ENCODE data around the gene ERG. TPM values are rescaled to one million over a fixed set of nuclear protein-coding genes. Genes with fewer than 3 reads are reported as not detected.

ERG gene
- total RNA-seq, 1 experiment from 2014 or later, result 4.5 TPM

DNA sequence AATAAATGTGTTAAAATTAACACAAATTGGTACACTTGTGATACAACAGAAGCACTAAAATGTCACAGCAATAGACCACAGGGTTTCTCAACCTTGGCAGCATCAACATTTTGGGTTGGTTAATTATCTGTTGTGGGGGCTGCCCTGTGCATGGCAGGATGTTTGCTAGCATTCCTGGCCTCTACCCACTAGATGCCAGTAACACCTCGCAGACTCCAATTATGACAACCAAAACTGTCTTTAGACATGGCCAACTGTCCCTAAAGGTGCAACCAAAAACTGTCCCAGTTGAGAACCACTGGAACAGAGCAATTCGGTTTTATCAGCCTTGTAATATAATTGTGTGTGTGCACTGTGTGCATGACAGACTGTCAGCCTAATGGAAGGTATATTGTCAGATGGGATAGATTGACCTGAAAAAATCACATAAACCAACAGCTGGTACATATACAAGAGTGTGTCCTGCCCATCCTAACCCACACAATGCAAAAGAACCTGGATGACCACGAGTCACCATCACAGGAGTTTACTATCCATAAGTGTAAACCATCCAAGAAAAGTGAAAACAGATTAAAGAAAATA is 13.5 kb upstream of the ERG start:
- Mint-ChIP-seq H3K27me3 (ENCODE audit: low read depth) (no peaks in the 10 kb centered on the region; the same call in 1 of the 2 replicates), H3K27ac (no peak overlapping the region), H3K36me3 (no peaks in the 10 kb centered on the region), H3K4me3 (no peak overlapping the region), H3K9me3 (0 out of 2 replicates have a peak, but pooled peaks cover 3% of the 10 kb centered on the region), H3K4me1 (peaks cover 14% of the 10 kb centered on the region)
- CTCF ChIA-PET, result no interaction called here
- DNase-seq (ENCODE audit: low spot score), result no peak
- TF ChIP-seq, protein P1, sequence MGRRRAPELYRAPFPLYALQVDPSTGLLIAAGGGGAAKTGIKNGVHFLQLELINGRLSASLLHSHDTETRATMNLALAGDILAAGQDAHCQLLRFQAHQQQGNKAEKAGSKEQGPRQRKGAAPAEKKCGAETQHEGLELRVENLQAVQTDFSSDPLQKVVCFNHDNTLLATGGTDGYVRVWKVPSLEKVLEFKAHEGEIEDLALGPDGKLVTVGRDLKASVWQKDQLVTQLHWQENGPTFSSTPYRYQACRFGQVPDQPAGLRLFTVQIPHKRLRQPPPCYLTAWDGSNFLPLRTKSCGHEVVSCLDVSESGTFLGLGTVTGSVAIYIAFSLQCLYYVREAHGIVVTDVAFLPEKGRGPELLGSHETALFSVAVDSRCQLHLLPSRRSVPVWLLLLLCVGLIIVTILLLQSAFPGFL (CRISPR knock-in tag; IDR thresholded peaks at IDR 0.05; ENCODE audit: borderline replicate concordance), result no peak
- TF ChIP-seq, protein P2, sequence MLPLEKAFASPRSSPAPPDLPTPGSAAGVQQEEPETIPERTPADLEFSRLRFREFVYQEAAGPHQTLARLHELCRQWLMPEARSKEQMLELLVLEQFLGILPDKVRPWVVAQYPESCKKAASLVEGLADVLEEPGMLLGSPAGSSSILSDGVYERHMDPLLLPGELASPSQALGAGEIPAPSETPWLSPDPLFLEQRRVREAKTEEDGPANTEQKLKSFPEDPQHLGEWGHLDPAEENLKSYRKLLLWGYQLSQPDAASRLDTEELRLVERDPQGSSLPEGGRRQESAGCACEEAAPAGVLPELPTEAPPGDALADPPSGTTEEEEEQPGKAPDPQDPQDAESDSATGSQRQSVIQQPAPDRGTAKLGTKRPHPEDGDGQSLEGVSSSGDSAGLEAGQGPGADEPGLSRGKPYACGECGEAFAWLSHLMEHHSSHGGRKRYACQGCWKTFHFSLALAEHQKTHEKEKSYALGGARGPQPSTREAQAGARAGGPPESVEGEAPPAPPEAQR (CRISPR knock-in tag; IDR thresholded peaks at IDR 0.05), result no peak
- POLR2A ChIA-PET, result no interaction called here
- no peak for ATAC-seq

DNA sequence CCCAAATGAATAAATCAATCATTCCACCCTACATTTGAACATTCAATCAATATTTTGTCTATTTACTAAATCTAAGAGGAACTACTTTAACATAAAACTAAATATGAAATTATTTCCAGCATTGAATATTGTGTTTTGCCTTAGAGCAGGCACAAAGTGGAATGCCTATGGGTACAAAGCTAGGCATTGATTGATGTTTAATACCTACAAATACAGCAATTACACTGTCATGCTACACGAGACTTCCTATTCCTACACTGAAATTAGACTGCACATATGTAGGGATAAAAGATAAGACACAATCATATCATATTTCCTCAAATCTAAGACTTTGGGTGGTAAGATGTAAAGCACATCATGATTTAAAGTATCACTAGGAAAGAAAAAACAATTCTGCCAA is 12.9 kb upstream of the ERG start:
- ATAC-seq (no peak), DNase-seq (ENCODE audit: low spot score) (no peak)
- H3K4me1 Mint-ChIP-seq, result peaks cover 19% of the 10 kb centered on the region
- no peaks in the 10 kb centered on the region for H3K36me3 Mint-ChIP-seq
- no peaks in the 10 kb centered on the region; the same call in 1 of the 2 replicates for H3K27me3 Mint-ChIP-seq (ENCODE audit: low read depth)
- CTCF ChIA-PET, result no interaction called here
- H3K9me3 Mint-ChIP-seq, result 0 out of 2 replicates have a peak, but pooled peaks cover 3% of the 10 kb centered on the region
- POLR2A ChIA-PET, result no interaction called here
- no peak overlapping the region for H3K27ac Mint-ChIP-seq
- no peak overlapping the region for H3K4me3 Mint-ChIP-seq
- TF ChIP-seq ELF4 (CRISPR knock-in tag; IDR thresholded peaks at IDR 0.05; ENCODE audit: low read depth) (no peak), ZNF416 (CRISPR knock-in tag; IDR thresholded peaks at IDR 0.05) (no peak), NR1H2 (CRISPR knock-in tag; IDR thresholded peaks at IDR 0.05) (no peak), GABPB1 (CRISPR knock-in tag; IDR thresholded peaks at IDR 0.05) (no peak), JUN (CRISPR knock-in tag; IDR thresholded peaks at IDR 0.05) (no peak), OVOL2 (CRISPR knock-in tag; IDR thresholded peaks at IDR 0.05; ENCODE audit: borderline replicate concordance) (no peak), RORB (CRISPR knock-in tag; IDR thresholded peaks at IDR 0.05) (no peak), SMAD3 (CRISPR knock-in tag; IDR thresholded peaks at IDR 0.05; ENCODE audit: borderline replicate concordance) (no peak), TP53 (CRISPR knock-in tag; IDR thresholded peaks at IDR 0.05) (no peak), ZNF121 (CRISPR knock-in tag; IDR thresholded peaks at IDR 0.05) (no peak)
- TF ChIP-seq, protein P3, sequence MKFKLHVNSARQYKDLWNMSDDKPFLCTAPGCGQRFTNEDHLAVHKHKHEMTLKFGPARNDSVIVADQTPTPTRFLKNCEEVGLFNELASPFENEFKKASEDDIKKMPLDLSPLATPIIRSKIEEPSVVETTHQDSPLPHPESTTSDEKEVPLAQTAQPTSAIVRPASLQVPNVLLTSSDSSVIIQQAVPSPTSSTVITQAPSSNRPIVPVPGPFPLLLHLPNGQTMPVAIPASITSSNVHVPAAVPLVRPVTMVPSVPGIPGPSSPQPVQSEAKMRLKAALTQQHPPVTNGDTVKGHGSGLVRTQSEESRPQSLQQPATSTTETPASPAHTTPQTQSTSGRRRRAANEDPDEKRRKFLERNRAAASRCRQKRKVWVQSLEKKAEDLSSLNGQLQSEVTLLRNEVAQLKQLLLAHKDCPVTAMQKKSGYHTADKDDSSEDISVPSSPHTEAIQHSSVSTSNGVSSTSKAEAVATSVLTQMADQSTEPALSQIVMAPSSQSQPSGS (CRISPR knock-in tag; IDR thresholded peaks at IDR 0.05; ENCODE audit: borderline replicate concordance, low read depth), result no peak
- TF ChIP-seq, protein P4, sequence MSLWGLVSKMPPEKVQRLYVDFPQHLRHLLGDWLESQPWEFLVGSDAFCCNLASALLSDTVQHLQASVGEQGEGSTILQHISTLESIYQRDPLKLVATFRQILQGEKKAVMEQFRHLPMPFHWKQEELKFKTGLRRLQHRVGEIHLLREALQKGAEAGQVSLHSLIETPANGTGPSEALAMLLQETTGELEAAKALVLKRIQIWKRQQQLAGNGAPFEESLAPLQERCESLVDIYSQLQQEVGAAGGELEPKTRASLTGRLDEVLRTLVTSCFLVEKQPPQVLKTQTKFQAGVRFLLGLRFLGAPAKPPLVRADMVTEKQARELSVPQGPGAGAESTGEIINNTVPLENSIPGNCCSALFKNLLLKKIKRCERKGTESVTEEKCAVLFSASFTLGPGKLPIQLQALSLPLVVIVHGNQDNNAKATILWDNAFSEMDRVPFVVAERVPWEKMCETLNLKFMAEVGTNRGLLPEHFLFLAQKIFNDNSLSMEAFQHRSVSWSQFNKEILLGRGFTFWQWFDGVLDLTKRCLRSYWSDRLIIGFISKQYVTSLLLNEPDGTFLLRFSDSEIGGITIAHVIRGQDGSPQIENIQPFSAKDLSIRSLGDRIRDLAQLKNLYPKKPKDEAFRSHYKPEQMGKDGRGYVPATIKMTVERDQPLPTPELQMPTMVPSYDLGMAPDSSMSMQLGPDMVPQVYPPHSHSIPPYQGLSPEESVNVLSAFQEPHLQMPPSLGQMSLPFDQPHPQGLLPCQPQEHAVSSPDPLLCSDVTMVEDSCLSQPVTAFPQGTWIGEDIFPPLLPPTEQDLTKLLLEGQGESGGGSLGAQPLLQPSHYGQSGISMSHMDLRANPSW (CRISPR knock-in tag; conservative IDR thresholded peaks at IDR 0.05; ENCODE audit: low read depth), result no peak
- TF ChIP-seq, protein P5, sequence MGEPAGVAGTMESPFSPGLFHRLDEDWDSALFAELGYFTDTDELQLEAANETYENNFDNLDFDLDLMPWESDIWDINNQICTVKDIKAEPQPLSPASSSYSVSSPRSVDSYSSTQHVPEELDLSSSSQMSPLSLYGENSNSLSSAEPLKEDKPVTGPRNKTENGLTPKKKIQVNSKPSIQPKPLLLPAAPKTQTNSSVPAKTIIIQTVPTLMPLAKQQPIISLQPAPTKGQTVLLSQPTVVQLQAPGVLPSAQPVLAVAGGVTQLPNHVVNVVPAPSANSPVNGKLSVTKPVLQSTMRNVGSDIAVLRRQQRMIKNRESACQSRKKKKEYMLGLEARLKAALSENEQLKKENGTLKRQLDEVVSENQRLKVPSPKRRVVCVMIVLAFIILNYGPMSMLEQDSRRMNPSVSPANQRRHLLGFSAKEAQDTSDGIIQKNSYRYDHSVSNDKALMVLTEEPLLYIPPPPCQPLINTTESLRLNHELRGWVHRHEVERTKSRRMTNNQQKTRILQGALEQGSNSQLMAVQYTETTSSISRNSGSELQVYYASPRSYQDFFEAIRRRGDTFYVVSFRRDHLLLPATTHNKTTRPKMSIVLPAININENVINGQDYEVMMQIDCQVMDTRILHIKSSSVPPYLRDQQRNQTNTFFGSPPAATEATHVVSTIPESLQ (CRISPR knock-in tag; IDR thresholded peaks at IDR 0.05), result no peak
- TF ChIP-seq, protein P6, sequence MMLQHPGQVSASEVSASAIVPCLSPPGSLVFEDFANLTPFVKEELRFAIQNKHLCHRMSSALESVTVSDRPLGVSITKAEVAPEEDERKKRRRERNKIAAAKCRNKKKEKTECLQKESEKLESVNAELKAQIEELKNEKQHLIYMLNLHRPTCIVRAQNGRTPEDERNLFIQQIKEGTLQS (CRISPR knock-in tag; conservative IDR thresholded peaks at IDR 0.05), result no peak
- TF ChIP-seq, protein P7, sequence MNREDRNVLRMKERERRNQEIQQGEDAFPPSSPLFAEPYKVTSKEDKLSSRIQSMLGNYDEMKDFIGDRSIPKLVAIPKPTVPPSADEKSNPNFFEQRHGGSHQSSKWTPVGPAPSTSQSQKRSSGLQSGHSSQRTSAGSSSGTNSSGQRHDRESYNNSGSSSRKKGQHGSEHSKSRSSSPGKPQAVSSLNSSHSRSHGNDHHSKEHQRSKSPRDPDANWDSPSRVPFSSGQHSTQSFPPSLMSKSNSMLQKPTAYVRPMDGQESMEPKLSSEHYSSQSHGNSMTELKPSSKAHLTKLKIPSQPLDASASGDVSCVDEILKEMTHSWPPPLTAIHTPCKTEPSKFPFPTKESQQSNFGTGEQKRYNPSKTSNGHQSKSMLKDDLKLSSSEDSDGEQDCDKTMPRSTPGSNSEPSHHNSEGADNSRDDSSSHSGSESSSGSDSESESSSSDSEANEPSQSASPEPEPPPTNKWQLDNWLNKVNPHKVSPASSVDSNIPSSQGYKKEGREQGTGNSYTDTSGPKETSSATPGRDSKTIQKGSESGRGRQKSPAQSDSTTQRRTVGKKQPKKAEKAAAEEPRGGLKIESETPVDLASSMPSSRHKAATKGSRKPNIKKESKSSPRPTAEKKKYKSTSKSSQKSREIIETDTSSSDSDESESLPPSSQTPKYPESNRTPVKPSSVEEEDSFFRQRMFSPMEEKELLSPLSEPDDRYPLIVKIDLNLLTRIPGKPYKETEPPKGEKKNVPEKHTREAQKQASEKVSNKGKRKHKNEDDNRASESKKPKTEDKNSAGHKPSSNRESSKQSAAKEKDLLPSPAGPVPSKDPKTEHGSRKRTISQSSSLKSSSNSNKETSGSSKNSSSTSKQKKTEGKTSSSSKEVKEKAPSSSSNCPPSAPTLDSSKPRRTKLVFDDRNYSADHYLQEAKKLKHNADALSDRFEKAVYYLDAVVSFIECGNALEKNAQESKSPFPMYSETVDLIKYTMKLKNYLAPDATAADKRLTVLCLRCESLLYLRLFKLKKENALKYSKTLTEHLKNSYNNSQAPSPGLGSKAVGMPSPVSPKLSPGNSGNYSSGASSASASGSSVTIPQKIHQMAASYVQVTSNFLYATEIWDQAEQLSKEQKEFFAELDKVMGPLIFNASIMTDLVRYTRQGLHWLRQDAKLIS (CRISPR knock-in tag; IDR thresholded peaks at IDR 0.05; ENCODE audit: borderline replicate concordance), result no peak

Measured in WTC11 (cell line).